ENCODE data around the gene ZNF672.
"Not testable (repeated sequence)": the region's sequence is repeated elsewhere in the genome, so short reads cannot be mapped to it uniquely, and the experiment has no call there.

Gene ZNF672

GRCh38 chr1:248837781-248838356 is at the start of gene ZNF672:
TSS of gene ZNF672 (plus strand) at chr1:248838224. CDS start at chr1:248847275, 9,051 bp downstream.
- peak; percentile 96 for DNase-seq (ENCODE audit: low spot score)

- DNase-seq (ENCODE audit: low spot score), result no peak
Observed at GRCh38 chr1:248788327-248788726, 49.7 kb upstream of the ZNF672 start.

- DNase-seq (ENCODE audit: low spot score), result not testable (repeated sequence)
Observed at GRCh38 chr1:248789337-248789736, 48.7 kb upstream of the ZNF672 start.

- no peak for DNase-seq (ENCODE audit: low spot score)
Observed at GRCh38 chr1:248790456-248790855, 47.6 kb upstream of the ZNF672 start.

GRCh38 chr1:248791010-248791409 is 47.0 kb upstream of the ZNF672 start:
- no peak for DNase-seq (ENCODE audit: low spot score)

GRCh38 chr1:248792342-248792741 is 45.7 kb upstream of the ZNF672 start:
- no peak for DNase-seq (ENCODE audit: low spot score)

GRCh38 chr1:248793592-248793991 is 44.4 kb upstream of the ZNF672 start:
- no peak for DNase-seq (ENCODE audit: low spot score)

- not testable (repeated sequence) for DNase-seq (ENCODE audit: low spot score)
Observed at GRCh38 chr1:248794663-248795062, 43.4 kb upstream of the ZNF672 start.

GRCh38 chr1:248798791-248799190 is 39.2 kb upstream of the ZNF672 start:
- no peak for DNase-seq (ENCODE audit: low spot score)

- DNase-seq (ENCODE audit: low spot score), result no peak
Observed at GRCh38 chr1:248800459-248800858, 37.6 kb upstream of the ZNF672 start.

- DNase-seq (ENCODE audit: low spot score), result no peak
Observed at GRCh38 chr1:248802454-248802853, 35.6 kb upstream of the ZNF672 start.

GRCh38 chr1:248803501-248803900 is 34.5 kb upstream of the ZNF672 start:
- not testable (repeated sequence) for DNase-seq (ENCODE audit: low spot score)

GRCh38 chr1:248804771-248805681 is 33.0 kb upstream of the ZNF672 start:
- no peak for DNase-seq (ENCODE audit: low spot score)

GRCh38 chr1:248805876-248806275 is 32.1 kb upstream of the ZNF672 start:
- DNase-seq (ENCODE audit: low spot score), result no peak

- peak; percentile 46 for DNase-seq (ENCODE audit: low spot score)
Observed at GRCh38 chr1:248807067-248807737, 30.8 kb upstream of the ZNF672 start.

- no peak for DNase-seq (ENCODE audit: low spot score)
Observed at GRCh38 chr1:248808876-248809275, 29.1 kb upstream of the ZNF672 start.

GRCh38 chr1:248810000-248810726 is 27.9 kb upstream of the ZNF672 start:
- no peak for DNase-seq (ENCODE audit: low spot score)

- DNase-seq (ENCODE audit: low spot score), result no peak
Observed at GRCh38 chr1:248810727-248811513, 27.1 kb upstream of the ZNF672 start.

GRCh38 chr1:248811514-248812490 is 26.2 kb upstream of the ZNF672 start:
- DNase-seq (ENCODE audit: low spot score), result no peak
